Activated T-cell treated with anti-CD3 and anti-CD28 coated beads, Interleukin-2, amount 50 U/mL, for 4 hours (primary cell): ENCODE data around the gene PDE10A. TPM values are rescaled to one million over a fixed set of nuclear protein-coding genes. Genes with fewer than 3 reads are reported as not detected.
"Not testable (repeated sequence)": the region's sequence is repeated elsewhere in the genome, so short reads cannot be mapped to it uniquely, and the experiment has no call there.

Experiments
- ATAC-seq, 2 donors: fragments of 200-7000 bp; cut with Tn5 transposase; one replicate each; pipeline ENCODE4 v1.10.0; 2021
- DNase-seq: peaks from one replicate; pipeline ENCODE4 v3.0.0-alpha.2; 2020
- H3K27me3 Mint-ChIP-seq: one replicate; pipeline ENCODE4 v1.8.0; 2021; ENCODE audit warnings: low read depth, mixed read lengths
- H3K36me3 Mint-ChIP-seq: one replicate; pipeline ENCODE4 v1.8.0; 2022; ENCODE audit warnings: mixed read lengths; ENCODE audit not compliant: insufficient read depth
- H3K4me1 Mint-ChIP-seq: one replicate; pipeline ENCODE4 v1.8.0; 2021; ENCODE audit warnings: low read depth, mixed read lengths
- H3K4me3 Mint-ChIP-seq: one replicate; pipeline ENCODE4 v1.8.0; 2021; ENCODE audit warnings: mild to moderate bottlenecking, moderate library complexity, mixed read lengths
- H3K9me3 Mint-ChIP-seq: one replicate; pipeline ENCODE4 v1.8.0; 2021; ENCODE audit warnings: mixed read lengths
- total RNA-seq, 3 donors: library from RNA; stranded (reverse); gene quantifications; one replicate each; pipeline ENCODE4 v1.2.1, GENCODE V29; 2021

The PDE10A gene
- total RNA-seq, 3 donors from 2014 or later = 0.03 to 0.08 TPM; not detected in 1

GRCh38 chr6:165508321-165508869 lies 154.6 kb downstream of the PDE10A start:
- no peaks in the 10 kb centered on the region for H3K4me1 Mint-ChIP-seq
- H3K9me3 Mint-ChIP-seq = no peaks in the 10 kb centered on the region

GRCh38 chr6:165506657-165507056 lies 156.4 kb downstream of the PDE10A start:
- no peaks in the 10 kb centered on the region for H3K27me3 Mint-ChIP-seq
- no peaks in the 10 kb centered on the region for H3K36me3 Mint-ChIP-seq
- H3K9me3 Mint-ChIP-seq = no peaks in the 10 kb centered on the region
- no peak overlapping the region for H3K4me3 Mint-ChIP-seq
- ATAC-seq (no peak), DNase-seq (no peak)
- no peaks in the 10 kb centered on the region for H3K4me1 Mint-ChIP-seq

More at GRCh38 chr6:165508321-165508869, 154.6 kb downstream of the PDE10A start:
- DNase-seq = no peak
- Mint-ChIP-seq H3K4me3 (no peak overlapping the region), H3K36me3 (no peaks in the 10 kb centered on the region), H3K27me3 (no peaks in the 10 kb centered on the region)
- no peak for ATAC-seq

GRCh38 chr6:165500214-165500907 lies 162.7 kb downstream of the PDE10A start:
- H3K27me3 Mint-ChIP-seq, DNase-seq, H3K9me3 Mint-ChIP-seq, H3K4me1 Mint-ChIP-seq, H3K4me3 Mint-ChIP-seq, H3K36me3 Mint-ChIP-seq, ATAC-seq: not testable (repeated sequence)

GRCh38 chr6:165497472-165497871 lies 165.6 kb downstream of the PDE10A start:
- no peaks in the 10 kb centered on the region for H3K36me3 Mint-ChIP-seq
- no peak overlapping the region for H3K4me3 Mint-ChIP-seq
- DNase-seq = no peak
- no peaks in the 10 kb centered on the region for H3K9me3 Mint-ChIP-seq
- no peaks in the 10 kb centered on the region for H3K27me3 Mint-ChIP-seq
- no peak for ATAC-seq
- H3K4me1 Mint-ChIP-seq = no peaks in the 10 kb centered on the region

GRCh38 chr6:165488624-165489295 lies 174.3 kb downstream of the PDE10A start:
- ATAC-seq = no peak
- Mint-ChIP-seq H3K9me3 (no peaks in the 10 kb centered on the region), H3K27me3 (no peaks in the 10 kb centered on the region), H3K4me3 (no peak overlapping the region), H3K36me3 (no peaks in the 10 kb centered on the region), H3K4me1 (no peaks in the 10 kb centered on the region)
- no peak for DNase-seq

- H3K9me3 Mint-ChIP-seq = no peaks in the 10 kb centered on the region
- no peak overlapping the region for H3K4me3 Mint-ChIP-seq
- H3K4me1 Mint-ChIP-seq = no peaks in the 10 kb centered on the region
- no peaks in the 10 kb centered on the region for H3K27me3 Mint-ChIP-seq
- no peaks in the 10 kb centered on the region for H3K36me3 Mint-ChIP-seq
- ATAC-seq (no peak), DNase-seq (no peak)
Measured at GRCh38 chr6:165487950-165488349, 175.1 kb downstream of the PDE10A start.

- DNase-seq (no peak), ATAC-seq (no peak)
- Mint-ChIP-seq H3K36me3 (no peaks in the 10 kb centered on the region), H3K4me3 (no peak overlapping the region), H3K27me3 (no peaks in the 10 kb centered on the region), H3K9me3 (no peaks in the 10 kb centered on the region), H3K4me1 (no peaks in the 10 kb centered on the region)
Measured at GRCh38 chr6:165487347-165487746, 175.7 kb downstream of the PDE10A start.

- no peaks in the 10 kb centered on the region for H3K27me3 Mint-ChIP-seq
- DNase-seq (no peak), ATAC-seq (no peak)
- H3K4me1 Mint-ChIP-seq = no peaks in the 10 kb centered on the region
- H3K9me3 Mint-ChIP-seq = no peaks in the 10 kb centered on the region
- H3K4me3 Mint-ChIP-seq = no peak overlapping the region
- H3K36me3 Mint-ChIP-seq = no peaks in the 10 kb centered on the region
Measured at GRCh38 chr6:165486183-165487137, 176.6 kb downstream of the PDE10A start.

GRCh38 chr6:165484178-165484889 lies 178.7 kb downstream of the PDE10A start:
- Mint-ChIP-seq H3K27me3 (no peaks in the 10 kb centered on the region), H3K36me3 (no peaks in the 10 kb centered on the region), H3K9me3 (no peaks in the 10 kb centered on the region), H3K4me1 (no peaks in the 10 kb centered on the region), H3K4me3 (no peak overlapping the region)
- DNase-seq (no peak), ATAC-seq (no peak)

- ATAC-seq = no peak
- DNase-seq = no peak
- Mint-ChIP-seq H3K4me1 (no peaks in the 10 kb centered on the region), H3K4me3 (no peak overlapping the region), H3K27me3 (no peaks in the 10 kb centered on the region), H3K36me3 (no peaks in the 10 kb centered on the region), H3K9me3 (no peaks in the 10 kb centered on the region)
Measured at GRCh38 chr6:165481921-165482320, 181.1 kb downstream of the PDE10A start.

- ATAC-seq (no peak), DNase-seq (no peak)
- no peak overlapping the region for H3K4me3 Mint-ChIP-seq
- no peaks in the 10 kb centered on the region for H3K4me1 Mint-ChIP-seq
- no peaks in the 10 kb centered on the region for H3K36me3 Mint-ChIP-seq
- no peaks in the 10 kb centered on the region for H3K27me3 Mint-ChIP-seq
- no peaks in the 10 kb centered on the region for H3K9me3 Mint-ChIP-seq
Measured at GRCh38 chr6:165480916-165481315, 182.1 kb downstream of the PDE10A start.

- no peaks in the 10 kb centered on the region for H3K27me3 Mint-ChIP-seq
- H3K4me1 Mint-ChIP-seq = no peaks in the 10 kb centered on the region
- H3K36me3 Mint-ChIP-seq = no peaks in the 10 kb centered on the region
- no peaks in the 10 kb centered on the region for H3K9me3 Mint-ChIP-seq
- DNase-seq (no peak), ATAC-seq (no peak)
- H3K4me3 Mint-ChIP-seq = no peak overlapping the region
Measured at GRCh38 chr6:165478581-165478980, 184.5 kb downstream of the PDE10A start.

GRCh38 chr6:165469483-165469882 lies 193.6 kb downstream of the PDE10A start:
- H3K36me3 Mint-ChIP-seq = no peaks in the 10 kb centered on the region
- ATAC-seq (no peak), DNase-seq (no peak)
- H3K4me1 Mint-ChIP-seq = no peaks in the 10 kb centered on the region
- H3K4me3 Mint-ChIP-seq = no peak overlapping the region
- peaks cover 11% of the 10 kb centered on the region for H3K9me3 Mint-ChIP-seq
- H3K27me3 Mint-ChIP-seq = no peaks in the 10 kb centered on the region
